HepG2 (cell line): ENCODE data around the gene HNRNPUL1. TPM values are rescaled to one million over a fixed set of nuclear protein-coding genes. Genes with fewer than 3 reads are reported as not detected.

Experiments used
- ASH2L ChIP-seq: fragments of 300-600, 200-600 bp; sonication (generic); IDR thresholded peaks from 2 replicates; pipeline ENCODE4 v1.7.0; 2017; ENCODE audit warnings: low read depth, mild to moderate bottlenecking, moderate library complexity, mixed read lengths, low read length; ENCODE audit not compliant: insufficient read length
- FOSL1 ChIP-seq: sonication (generic); formaldehyde crosslinking; IDR thresholded peaks from 2 replicates; pipeline ENCODE4 v1.9.0; 2021; ENCODE audit warnings: missing genetic modification reagents, borderline replicate concordance
- KLF6 ChIP-seq: IDR thresholded peaks from 2 replicates; pipeline ENCODE4 v1.8.0; 2016; ENCODE audit warnings: missing biosample characterization, missing genetic modification reagents
- RAD21 ChIP-seq: fragments of 450-650 bp; formaldehyde crosslinking; IDR thresholded peaks from 2 replicates; pipeline ENCODE4 v1.5.0; 2020; ENCODE audit warnings: mild to moderate bottlenecking
- ZC3H13 ChIP-seq: sonication (generic); formaldehyde crosslinking; IDR thresholded peaks from 2 replicates; pipeline ENCODE4 v1.8.1; 2023; ENCODE audit warnings: mild to moderate bottlenecking, missing genetic modification reagents, moderate library complexity
- ZKSCAN8 ChIP-seq: IDR thresholded peaks from 2 replicates; pipeline ENCODE4 v1.6.1; 2016; ENCODE audit warnings: borderline replicate concordance, missing genetic modification reagents, missing compliant biosample characterization
- ZNF501 ChIP-seq: sonication (generic); formaldehyde crosslinking; IDR thresholded peaks from 2 replicates; pipeline ENCODE4 v1.5.1; 2020; ENCODE audit warnings: mild to moderate bottlenecking, moderate library complexity, missing genetic modification reagents
- polyA plus RNA-seq, 8 experiments: library from polyadenylated mRNA; depleted of rRNA in 3 of 8; stranded (reverse) in 7 of 8; unstranded in 1 of 8; fragments of >200 nt; fragmentation: Illumina TruSeq in 4 of 8; extraction: Trizol in 4 of 8; gene quantifications; 2 replicates each; pipeline versions ENCODE4 v1.2.1 to v1.2.3, GENCODE V29; 2011 to 2016; ENCODE audit warnings: low read depth in 4 of 8, missing spikeins in 1 of 8, mixed read lengths in 1 of 8; ENCODE audit not compliant: insufficient read depth in 1 of 8
- total RNA-seq, 5 experiments: library from RNA; depleted of rRNA; stranded (reverse); fragments of >200 nt; fragmentation: Illumina TruSeq; extraction: Trizol; gene quantifications; 2 replicates each; pipeline ENCODE4 v1.2.3, GENCODE V29; 2016; ENCODE audit warnings: low read depth in 1 of 5
- TF ChIP-seq, protein P1 (sequence below): IDR thresholded peaks from 2 replicates; pipeline ENCODE4 v1.4.0; 2020; ENCODE audit warnings: mild to moderate bottlenecking, missing genetic modification reagents
- TF ChIP-seq, protein P2 (sequence below): sonication (generic); formaldehyde crosslinking; IDR thresholded peaks from 2 replicates; pipeline ENCODE4 v1.8.0; 2022; ENCODE audit warnings: mild to moderate bottlenecking, missing genetic modification reagents; ENCODE audit not compliant: insufficient replicate concordance
- TF ChIP-seq, protein P3 (sequence below): sonication (generic); formaldehyde crosslinking; IDR thresholded peaks from 2 replicates; pipeline ENCODE4 v1.8.1; 2023; ENCODE audit warnings: mild to moderate bottlenecking, missing genetic modification reagents
- TF ChIP-seq, protein P4 (sequence below): sonication (generic); formaldehyde crosslinking; IDR thresholded peaks from 2 replicates; pipeline ENCODE4 v1.5.0; 2020; ENCODE audit warnings: mild to moderate bottlenecking, missing genetic modification reagents
- TF ChIP-seq, protein P5 (sequence below): sonication (generic); formaldehyde crosslinking; IDR thresholded peaks from 2 replicates; pipeline ENCODE4 v1.5.1; 2020; ENCODE audit warnings: missing genetic modification reagents, mild to moderate bottlenecking, borderline replicate concordance
- TF ChIP-seq, protein P6 (sequence below): sonication (generic); formaldehyde crosslinking; IDR thresholded peaks from 2 replicates; pipeline ENCODE4 v1.5.1; 2020; ENCODE audit warnings: missing genetic modification reagents, mild to moderate bottlenecking, borderline replicate concordance

HNRNPUL1 gene
- total and polyA plus RNA-seq, 2 of the 13 experiments (the other 11 are each of a cell fraction or from before 2014, with no cell fraction given): 30.9 to 81.7 TPM

DNA sequence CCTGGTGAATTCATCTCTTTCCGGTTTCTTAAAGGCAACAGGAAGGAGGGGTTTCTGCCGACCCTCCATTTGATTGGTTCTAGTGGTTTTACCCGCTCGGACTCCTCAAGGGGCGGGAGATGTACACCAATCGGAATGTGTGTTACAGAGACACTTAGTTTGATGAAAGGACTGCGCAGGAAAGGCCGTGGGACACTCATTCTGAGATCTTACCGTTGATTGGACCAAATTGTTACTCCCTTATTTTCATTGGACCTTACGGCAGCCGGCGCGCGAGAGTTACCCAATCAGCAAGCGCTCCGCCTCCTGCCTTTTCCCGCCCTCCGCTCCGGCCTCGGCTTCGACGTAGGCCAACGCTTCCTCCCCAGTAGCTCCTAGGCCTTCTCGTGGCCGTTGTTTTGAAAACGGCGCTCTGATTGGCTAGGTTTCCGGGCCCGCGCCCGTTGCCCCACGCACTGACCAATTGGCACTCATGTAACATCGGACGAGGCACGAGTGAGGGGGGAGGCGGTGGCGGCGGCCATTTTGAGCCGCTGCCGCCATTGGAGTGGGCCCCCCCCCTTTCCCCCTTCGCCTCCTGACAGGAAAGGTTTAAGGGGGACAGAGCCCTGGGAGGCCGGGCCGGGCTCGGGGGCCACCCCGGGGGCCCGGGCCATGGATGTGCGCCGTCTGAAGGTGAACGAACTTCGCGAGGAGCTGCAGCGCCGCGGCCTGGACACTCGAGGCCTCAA, at the start of gene HNRNPUL1 (continued):
- TF ChIP-seq, protein P1, sequence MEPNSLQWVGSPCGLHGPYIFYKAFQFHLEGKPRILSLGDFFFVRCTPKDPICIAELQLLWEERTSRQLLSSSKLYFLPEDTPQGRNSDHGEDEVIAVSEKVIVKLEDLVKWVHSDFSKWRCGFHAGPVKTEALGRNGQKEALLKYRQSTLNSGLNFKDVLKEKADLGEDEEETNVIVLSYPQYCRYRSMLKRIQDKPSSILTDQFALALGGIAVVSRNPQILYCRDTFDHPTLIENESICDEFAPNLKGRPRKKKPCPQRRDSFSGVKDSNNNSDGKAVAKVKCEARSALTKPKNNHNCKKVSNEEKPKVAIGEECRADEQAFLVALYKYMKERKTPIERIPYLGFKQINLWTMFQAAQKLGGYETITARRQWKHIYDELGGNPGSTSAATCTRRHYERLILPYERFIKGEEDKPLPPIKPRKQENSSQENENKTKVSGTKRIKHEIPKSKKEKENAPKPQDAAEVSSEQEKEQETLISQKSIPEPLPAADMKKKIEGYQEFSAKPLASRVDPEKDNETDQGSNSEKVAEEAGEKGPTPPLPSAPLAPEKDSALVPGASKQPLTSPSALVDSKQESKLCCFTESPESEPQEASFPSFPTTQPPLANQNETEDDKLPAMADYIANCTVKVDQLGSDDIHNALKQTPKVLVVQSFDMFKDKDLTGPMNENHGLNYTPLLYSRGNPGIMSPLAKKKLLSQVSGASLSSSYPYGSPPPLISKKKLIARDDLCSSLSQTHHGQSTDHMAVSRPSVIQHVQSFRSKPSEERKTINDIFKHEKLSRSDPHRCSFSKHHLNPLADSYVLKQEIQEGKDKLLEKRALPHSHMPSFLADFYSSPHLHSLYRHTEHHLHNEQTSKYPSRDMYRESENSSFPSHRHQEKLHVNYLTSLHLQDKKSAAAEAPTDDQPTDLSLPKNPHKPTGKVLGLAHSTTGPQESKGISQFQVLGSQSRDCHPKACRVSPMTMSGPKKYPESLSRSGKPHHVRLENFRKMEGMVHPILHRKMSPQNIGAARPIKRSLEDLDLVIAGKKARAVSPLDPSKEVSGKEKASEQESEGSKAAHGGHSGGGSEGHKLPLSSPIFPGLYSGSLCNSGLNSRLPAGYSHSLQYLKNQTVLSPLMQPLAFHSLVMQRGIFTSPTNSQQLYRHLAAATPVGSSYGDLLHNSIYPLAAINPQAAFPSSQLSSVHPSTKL (CRISPR knock-in tag): peak; percentile 44; the same call in 1 of the 2 replicates
- TF ChIP-seq, protein P2, sequence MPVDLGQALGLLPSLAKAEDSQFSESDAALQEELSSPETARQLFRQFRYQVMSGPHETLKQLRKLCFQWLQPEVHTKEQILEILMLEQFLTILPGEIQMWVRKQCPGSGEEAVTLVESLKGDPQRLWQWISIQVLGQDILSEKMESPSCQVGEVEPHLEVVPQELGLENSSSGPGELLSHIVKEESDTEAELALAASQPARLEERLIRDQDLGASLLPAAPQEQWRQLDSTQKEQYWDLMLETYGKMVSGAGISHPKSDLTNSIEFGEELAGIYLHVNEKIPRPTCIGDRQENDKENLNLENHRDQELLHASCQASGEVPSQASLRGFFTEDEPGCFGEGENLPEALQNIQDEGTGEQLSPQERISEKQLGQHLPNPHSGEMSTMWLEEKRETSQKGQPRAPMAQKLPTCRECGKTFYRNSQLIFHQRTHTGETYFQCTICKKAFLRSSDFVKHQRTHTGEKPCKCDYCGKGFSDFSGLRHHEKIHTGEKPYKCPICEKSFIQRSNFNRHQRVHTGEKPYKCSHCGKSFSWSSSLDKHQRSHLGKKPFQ (CRISPR knock-in tag): peak; percentile 71
- TF ChIP-seq RAD21 (CRISPR knock-in tag): peak; percentile 36
- TF ChIP-seq, protein P3, sequence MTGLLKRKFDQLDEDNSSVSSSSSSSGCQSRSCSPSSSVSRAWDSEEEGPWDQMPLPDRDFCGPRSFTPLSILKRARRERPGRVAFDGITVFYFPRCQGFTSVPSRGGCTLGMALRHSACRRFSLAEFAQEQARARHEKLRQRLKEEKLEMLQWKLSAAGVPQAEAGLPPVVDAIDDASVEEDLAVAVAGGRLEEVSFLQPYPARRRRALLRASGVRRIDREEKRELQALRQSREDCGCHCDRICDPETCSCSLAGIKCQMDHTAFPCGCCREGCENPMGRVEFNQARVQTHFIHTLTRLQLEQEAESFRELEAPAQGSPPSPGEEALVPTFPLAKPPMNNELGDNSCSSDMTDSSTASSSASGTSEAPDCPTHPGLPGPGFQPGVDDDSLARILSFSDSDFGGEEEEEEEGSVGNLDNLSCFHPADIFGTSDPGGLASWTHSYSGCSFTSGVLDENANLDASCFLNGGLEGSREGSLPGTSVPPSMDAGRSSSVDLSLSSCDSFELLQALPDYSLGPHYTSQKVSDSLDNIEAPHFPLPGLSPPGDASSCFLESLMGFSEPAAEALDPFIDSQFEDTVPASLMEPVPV (CRISPR knock-in tag): 0 out of 2 replicates have a peak, but pooled peaks have one; percentile 19
- TF ChIP-seq FOSL1: no peak
- TF ChIP-seq ZKSCAN8: peak; percentile 21; the same call in 1 of the 2 replicates
- TF ChIP-seq, protein P4, sequence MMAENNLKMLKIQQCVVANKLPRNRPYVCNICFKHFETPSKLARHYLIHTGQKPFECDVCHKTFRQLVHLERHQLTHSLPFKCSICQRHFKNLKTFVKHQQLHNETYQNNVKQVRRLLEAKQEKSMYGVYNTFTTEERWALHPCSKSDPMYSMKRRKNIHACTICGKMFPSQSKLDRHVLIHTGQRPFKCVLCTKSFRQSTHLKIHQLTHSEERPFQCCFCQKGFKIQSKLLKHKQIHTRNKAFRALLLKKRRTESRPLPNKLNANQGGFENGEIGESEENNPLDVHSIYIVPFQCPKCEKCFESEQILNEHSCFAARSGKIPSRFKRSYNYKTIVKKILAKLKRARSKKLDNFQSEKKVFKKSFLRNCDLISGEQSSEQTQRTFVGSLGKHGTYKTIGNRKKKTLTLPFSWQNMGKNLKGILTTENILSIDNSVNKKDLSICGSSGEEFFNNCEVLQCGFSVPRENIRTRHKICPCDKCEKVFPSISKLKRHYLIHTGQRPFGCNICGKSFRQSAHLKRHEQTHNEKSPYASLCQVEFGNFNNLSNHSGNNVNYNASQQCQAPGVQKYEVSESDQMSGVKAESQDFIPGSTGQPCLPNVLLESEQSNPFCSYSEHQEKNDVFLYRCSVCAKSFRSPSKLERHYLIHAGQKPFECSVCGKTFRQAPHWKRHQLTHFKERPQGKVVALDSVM (CRISPR knock-in tag): peak; percentile 25; the same call in 1 of the 2 replicates
- TF ChIP-seq, protein P5, sequence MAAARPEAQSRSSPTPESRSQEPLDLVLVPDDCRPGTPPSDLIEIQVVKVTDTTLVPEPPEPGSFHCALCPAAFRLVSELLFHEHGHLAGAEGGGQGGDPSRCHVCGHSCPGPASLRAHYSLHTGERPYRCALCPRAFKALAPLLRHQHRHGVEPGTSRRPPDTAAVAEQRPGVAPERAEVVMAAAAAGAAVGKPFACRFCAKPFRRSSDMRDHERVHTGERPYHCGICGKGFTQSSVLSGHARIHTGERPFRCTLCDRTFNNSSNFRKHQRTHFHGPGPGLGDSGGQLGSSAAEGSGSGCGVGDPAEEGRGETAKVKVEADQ (CRISPR knock-in tag): peak; percentile 36; the same call in 1 of the 2 replicates
- TF ChIP-seq KLF6 (CRISPR knock-in tag): peak; percentile 61; the same call in 1 of the 2 replicates
- peak; percentile 82 for TF ChIP-seq ZNF501 (CRISPR knock-in tag)
- peak; percentile 85; the same call in 1 of the 2 replicates for TF ChIP-seq ZC3H13 (CRISPR knock-in tag)
- TF ChIP-seq, protein P6, sequence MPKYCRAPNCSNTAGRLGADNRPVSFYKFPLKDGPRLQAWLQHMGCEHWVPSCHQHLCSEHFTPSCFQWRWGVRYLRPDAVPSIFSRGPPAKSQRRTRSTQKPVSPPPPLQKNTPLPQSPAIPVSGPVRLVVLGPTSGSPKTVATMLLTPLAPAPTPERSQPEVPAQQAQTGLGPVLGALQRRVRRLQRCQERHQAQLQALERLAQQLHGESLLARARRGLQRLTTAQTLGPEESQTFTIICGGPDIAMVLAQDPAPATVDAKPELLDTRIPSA: peak; percentile 65; the same call in 1 of the 2 replicates
- TF ChIP-seq ASH2L: peak; percentile 60
